K562 (cell line): ENCODE data around the gene EMX2. TPM values are rescaled to one million over a fixed set of nuclear protein-coding genes. Genes with fewer than 3 reads are reported as not detected.

ENCODE experiments used
- ATAC-seq: fragments of 200-7000 bp; cut with Tn5 transposase; 3 replicates; pipeline ENCODE4 v1.9.1; 2020; ENCODE audit warnings: moderate library complexity
- BruUV-seq: library from RNA; stranded (reverse); fragments of 400-500 nt; replicated peaks from 2 replicates; lab custom pipeline; 2021; lab: Mats Ljungman, UMichigan
- CTCF ChIA-PET: fragments of 300-600 bp; formaldehyde crosslinking; extraction: SDS; loops from one replicate; lab custom pipeline; 2021; ENCODE audit warnings: low intra/inter-chr PET ratio; lab: Yijun Ruan, JAX
- POLR2A ChIA-PET: fragments of 300-600, 350-650 bp; sonication (Branson Sonifier 250); formaldehyde crosslinking; extraction: SDS; loops from one replicate; lab custom pipeline; 2021; ENCODE audit warnings: antibody characterized with exemption, inconsistent platforms; lab: Yijun Ruan, JAX
- DNase-seq, 4 experiments: peaks; one replicate each; pipeline versions ENCODE4 v3.0.0 to v3.0.0-alpha.2; 2011 to 2018; ENCODE audit warnings: low spot score in 3 of 4, mixed read lengths in 3 of 4; ENCODE audit errors: extremely low read depth in 1 of 4
- FAIRE-seq: peaks from 2 replicates; lab custom pipeline; 2011; peaks lifted over from hg19 to GRCh38; lab: Jason Lieb, UNC
- H2AFZ ChIP-seq: 2 replicates; pipeline ENCODE4 v1.6.0; 2011; ENCODE audit warnings: low read depth, low read length, control low read depth, inconsistent platforms
- H3K27ac ChIP-seq: fragments of 200-600 bp; 3 replicates; pipeline ENCODE4 v1.8.0; 2011; ENCODE audit warnings: low read depth, mild to moderate bottlenecking, control low read depth, inconsistent platforms, low read length, moderate library complexity, mixed read lengths; ENCODE audit errors: extremely low read depth
- H3K27me3 ChIP-seq, 2 experiments: fragments of 300-600 bp in 1 of 2; 2 replicates in 1 of 2; 3 replicates in 1 of 2; pipeline versions ENCODE4 v1.6.0 to v1.8.0; 2011; ENCODE audit warnings: inconsistent platforms in 2 of 2, low read length in 2 of 2, mild to moderate bottlenecking in 1 of 2, mixed read lengths in 1 of 2, moderate library complexity in 1 of 2; ENCODE audit not compliant: control insufficient read depth in 2 of 2, insufficient read depth in 2 of 2
- H3K36me3 ChIP-seq: fragments of 300-600 bp; 3 replicates; pipeline ENCODE4 v1.8.0; 2011; ENCODE audit warnings: mild to moderate bottlenecking, low read length, inconsistent platforms; ENCODE audit not compliant: control insufficient read depth, insufficient read depth
- H3K4me1 ChIP-seq, 2 experiments: fragments of 200-600 bp in 1 of 2; replicated peaks in 1 of 2; 2 replicates in 1 of 2; 3 replicates in 1 of 2; pipeline versions ENCODE4 v1.5.1 to v1.8.0; 2011; ENCODE audit warnings: inconsistent platforms in 2 of 2, low read length in 2 of 2, mild to moderate bottlenecking in 1 of 2, mixed read lengths in 1 of 2, moderate library complexity in 1 of 2; ENCODE audit not compliant: control insufficient read depth in 2 of 2, insufficient read depth in 2 of 2
- H3K4me2 ChIP-seq: 2 replicates; pipeline ENCODE4 v1.6.1; 2011; ENCODE audit warnings: low read length, control low read depth, inconsistent platforms, mixed read lengths; ENCODE audit not compliant: insufficient read depth
- H3K4me3 ChIP-seq: fragments of 200-600 bp; sonication (generic), shearing (Covaris generic); 2 replicates; pipeline ENCODE4 v1.5.1; 2016; ENCODE audit warnings: control low read depth, inconsistent platforms
- H3K79me2 ChIP-seq: fragments of 200-600 bp; 3 replicates; pipeline ENCODE4 v1.8.0; 2011; ENCODE audit warnings: low read length, inconsistent platforms; ENCODE audit not compliant: control insufficient read depth, insufficient read depth
- H3K9ac ChIP-seq, 2 experiments: 2 replicates each; pipeline versions ENCODE4 v1.6.0 to v1.6.1; 2011; ENCODE audit warnings: low read depth in 2 of 2, low read length in 2 of 2, control low read depth in 1 of 2, inconsistent platforms in 1 of 2, mild to moderate bottlenecking in 1 of 2, mixed read lengths in 1 of 2; ENCODE audit not compliant: insufficient read depth in 1 of 2
- H3K9me1 ChIP-seq: one replicate; pipeline ENCODE4 v1.6.0; 2011; ENCODE audit warnings: inconsistent platforms, mild to moderate bottlenecking, low read length, moderate library complexity; ENCODE audit not compliant: control insufficient read depth, insufficient read depth
- H3K9me3 ChIP-seq: replicated peaks from 2 replicates; pipeline ENCODE4 v1.5.1; 2011; ENCODE audit warnings: low read depth, low read length, inconsistent platforms; ENCODE audit not compliant: control insufficient read depth, insufficient read depth
- H4K20me1 ChIP-seq: replicated peaks from 2 replicates; pipeline ENCODE4 v1.6.1; 2011; ENCODE audit warnings: low read length, inconsistent platforms, mixed read lengths; ENCODE audit not compliant: control insufficient read depth, insufficient read depth
- CHD4 ChIP-seq: fragments of 200-600 bp; sonication (generic); IDR thresholded peaks from 3 replicates; pipeline ENCODE4 v1.6.1; 2012; ENCODE audit warnings: low read depth, mild to moderate bottlenecking, mixed read lengths, low read length, inconsistent platforms; ENCODE audit not compliant: insufficient read depth, insufficient replicate concordance, poor library complexity, severe bottlenecking
- ETV1 ChIP-seq: fragments of 450-650 bp; conservative IDR thresholded peaks from 2 replicates; pipeline ENCODE4 v1.6.1; 2016; ENCODE audit warnings: missing genetic modification characterization, control low read depth, low read depth, missing compliant biosample characterization
- PCBP1 ChIP-seq: fragments of 200-400 bp; formaldehyde crosslinking; IDR thresholded peaks from 2 replicates; pipeline ENCODE4 v1.6.1; 2018; ENCODE audit warnings: mild to moderate bottlenecking, low read depth, low read length; ENCODE audit not compliant: poor library complexity, severe bottlenecking
- PCBP2 ChIP-seq: fragments of 200-400 bp; formaldehyde crosslinking; IDR thresholded peaks from 2 replicates; pipeline ENCODE4 v1.6.1; 2018; ENCODE audit warnings: low read length, low read depth, mild to moderate bottlenecking, moderate library complexity; ENCODE audit not compliant: poor library complexity, severe bottlenecking
- RBM15 ChIP-seq: fragments of 200-400 bp; formaldehyde crosslinking; IDR thresholded peaks from 2 replicates; pipeline ENCODE4 v1.6.1; 2018; ENCODE audit warnings: mild to moderate bottlenecking, low read length, moderate library complexity; ENCODE audit not compliant: insufficient read depth
- ZFP36 ChIP-seq: fragments of 150-350 bp; IDR thresholded peaks from 2 replicates; pipeline ENCODE4 v1.6.1; 2018; ENCODE audit warnings: low read length, low read depth; ENCODE audit not compliant: partially characterized antibody
- ZFPM2 ChIP-seq: fragments of 250-450 bp; sonication (Bioruptor Pico); IDR thresholded peaks from 2 replicates; pipeline ENCODE4 v1.5.1; 2022; ENCODE audit warnings: mild to moderate bottlenecking
- ZNF12 ChIP-seq: sonication (generic); formaldehyde crosslinking; IDR thresholded peaks from 2 replicates; pipeline ENCODE4 v1.4.0; 2020; ENCODE audit warnings: mild to moderate bottlenecking, missing genetic modification reagents
- ZSCAN29 ChIP-seq: fragments of 450-650 bp; IDR thresholded peaks from 2 replicates; pipeline ENCODE4 v1.6.1; 2017
- whole genome bisulfite sequencing: fragments of 100-300 bp; shearing (Covaris generic); methylation state at CpG from one replicate; pipeline ENCODE4 v1.1.6; 2016; ENCODE audit warnings: low coverage, mixed read lengths; ENCODE audit not compliant: insufficient coverage; ENCODE audit errors: missing lambda C conversion rate; 5-methylcytosine and 5-hydroxymethylcytosine counted together
- in situ Hi-C: fragments of 300-500 bp; cut with MboI; formaldehyde crosslinking; loops from 4 replicates; pipeline ENCODE4 v1.15.0; 2018; ENCODE audit warnings: inconsistent platforms, mixed read lengths
- intact Hi-C: fragments of 100-400 bp; cut with micrococcal nuclease; formaldehyde crosslinking; loops from 2 replicates; pipeline ENCODE4 v1.14.2; 2022
- polyA plus RNA-seq, 8 experiments: library from polyadenylated mRNA; depleted of rRNA in 4 of 8; stranded (reverse) in 5 of 8; unstranded in 3 of 8; fragments of >200 nt; fragmentation: Nextera tagmentation in 2 of 8; fragmentation: Illumina TruSeq in 1 of 8; extraction: Ambion mirVana in 2 of 8; extraction: Trizol in 1 of 8; gene quantifications; 2 replicates each; pipeline versions ENCODE4 v1.2.1 to v1.2.3, GENCODE V29; 2011 to 2014; ENCODE audit warnings: inconsistent platforms in 1 of 8, missing spikeins in 1 of 8
- total RNA-seq, 7 experiments: library from RNA; depleted of rRNA in 6 of 7; stranded (reverse); fragments of >200 nt in 6 of 7; fragmentation: Illumina TruSeq in 2 of 7; extraction: Trizol in 2 of 7; gene quantifications; 2 replicates each; pipeline versions ENCODE4 v1.2.1 to v1.2.3, GENCODE V29; 2011 to 2021; ENCODE audit warnings: low replicate concordance in 1 of 7
- TF ChIP-seq, protein P1 (sequence below): fragments of 450-650 bp; IDR thresholded peaks from one replicate; pipeline ENCODE4 v1.6.1; 2018; ENCODE audit warnings: mild to moderate bottlenecking, moderate library complexity; ENCODE audit not compliant: partially characterized antibody
- TF ChIP-seq, protein P2 (sequence below): sonication (generic); formaldehyde crosslinking; IDR thresholded peaks from 2 replicates; pipeline ENCODE4 v1.8.1; 2023; ENCODE audit warnings: mild to moderate bottlenecking, missing genetic modification reagents
- TF ChIP-seq, protein P3 (sequence below): IDR thresholded peaks from 3 replicates; pipeline ENCODE4 v1.6.1; 2011; ENCODE audit warnings: borderline replicate concordance, mild to moderate bottlenecking; ENCODE audit not compliant: insufficient read length, insufficient read depth
- TF ChIP-seq, protein P4 (sequence below): sonication (generic); formaldehyde crosslinking; IDR thresholded peaks from 2 replicates; pipeline ENCODE4 v1.4.0; 2020; ENCODE audit warnings: mild to moderate bottlenecking, missing genetic modification reagents
- TF ChIP-seq, protein P5 (sequence below): fragments of 450-650 bp; IDR thresholded peaks from 2 replicates; pipeline ENCODE4 v1.6.1; 2016; ENCODE audit warnings: low read depth, mild to moderate bottlenecking, moderate library complexity

EMX2 gene
- total and polyA plus RNA-seq, 9 of the 15 experiments (the other 6 are each of a cell fraction or from before 2014, with no cell fraction given) = not detected

DNA sequence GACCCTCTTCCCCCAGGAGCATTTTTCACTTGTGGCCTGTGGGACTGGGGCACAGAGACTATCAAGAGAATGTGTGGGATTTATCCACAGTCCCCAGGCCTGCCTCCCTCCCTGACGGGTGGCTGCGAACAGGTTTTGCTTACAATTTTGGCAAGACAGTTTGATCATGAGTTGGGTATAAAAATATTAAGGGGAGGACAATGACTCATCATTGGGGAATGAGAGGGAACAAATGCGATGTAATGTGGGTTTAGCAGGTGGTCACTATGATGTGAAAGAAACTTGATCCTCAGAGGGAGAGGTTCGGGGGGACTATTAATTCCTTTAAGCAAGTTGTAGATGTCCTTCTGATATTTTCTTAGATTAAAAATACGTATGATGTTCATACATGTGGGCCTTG, 52.2 kb downstream of the EMX2 start:
- Histone ChIP-seq H3K79me2 (no peaks in the 10 kb centered on the region), H3K27me3 (peaks cover 0 to 6% of the 10 kb centered on the region in 2 experiments; a peak in 1 of 5 replicates), H3K4me3 (no peak overlapping the region), H3K9ac (no peak overlapping the region), H3K36me3 (no peaks in the 10 kb centered on the region), H3K9me1 (no peaks in the 10 kb centered on the region), H3K4me1 (no peaks in the 10 kb centered on the region), H3K9me3 (no peaks in the 10 kb centered on the region), H2AFZ (no peak overlapping the region), H4K20me1 (no peaks in the 10 kb centered on the region), H3K27ac (no peak overlapping the region), H3K4me2 (no peak overlapping the region)
- TF ChIP-seq ZSCAN29 (no peak), ZFPM2 (no peak), ETV1 (tag) (no peak), RBM15 (no peak), PCBP1 (no peak), CHD4 (no peak), ZFP36 (no peak), ZNF12 (no peak), PCBP2 (no peak)
- TF ChIP-seq, protein P1, sequence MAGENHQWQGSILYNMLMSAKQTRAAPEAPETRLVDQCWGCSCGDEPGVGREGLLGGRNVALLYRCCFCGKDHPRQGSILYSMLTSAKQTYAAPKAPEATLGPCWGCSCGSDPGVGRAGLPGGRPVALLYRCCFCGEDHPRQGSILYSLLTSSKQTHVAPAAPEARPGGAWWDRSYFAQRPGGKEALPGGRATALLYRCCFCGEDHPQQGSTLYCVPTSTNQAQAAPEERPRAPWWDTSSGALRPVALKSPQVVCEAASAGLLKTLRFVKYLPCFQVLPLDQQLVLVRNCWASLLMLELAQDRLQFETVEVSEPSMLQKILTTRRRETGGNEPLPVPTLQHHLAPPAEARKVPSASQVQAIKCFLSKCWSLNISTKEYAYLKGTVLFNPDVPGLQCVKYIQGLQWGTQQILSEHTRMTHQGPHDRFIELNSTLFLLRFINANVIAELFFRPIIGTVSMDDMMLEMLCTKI = no peak
- TF ChIP-seq, protein P2, sequence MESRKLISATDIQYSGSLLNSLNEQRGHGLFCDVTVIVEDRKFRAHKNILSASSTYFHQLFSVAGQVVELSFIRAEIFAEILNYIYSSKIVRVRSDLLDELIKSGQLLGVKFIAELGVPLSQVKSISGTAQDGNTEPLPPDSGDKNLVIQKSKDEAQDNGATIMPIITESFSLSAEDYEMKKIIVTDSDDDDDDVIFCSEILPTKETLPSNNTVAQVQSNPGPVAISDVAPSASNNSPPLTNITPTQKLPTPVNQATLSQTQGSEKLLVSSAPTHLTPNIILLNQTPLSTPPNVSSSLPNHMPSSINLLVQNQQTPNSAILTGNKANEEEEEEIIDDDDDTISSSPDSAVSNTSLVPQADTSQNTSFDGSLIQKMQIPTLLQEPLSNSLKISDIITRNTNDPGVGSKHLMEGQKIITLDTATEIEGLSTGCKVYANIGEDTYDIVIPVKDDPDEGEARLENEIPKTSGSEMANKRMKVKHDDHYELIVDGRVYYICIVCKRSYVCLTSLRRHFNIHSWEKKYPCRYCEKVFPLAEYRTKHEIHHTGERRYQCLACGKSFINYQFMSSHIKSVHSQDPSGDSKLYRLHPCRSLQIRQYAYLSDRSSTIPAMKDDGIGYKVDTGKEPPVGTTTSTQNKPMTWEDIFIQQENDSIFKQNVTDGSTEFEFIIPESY (CRISPR knock-in tag) = no peak
- TF ChIP-seq, protein P3, sequence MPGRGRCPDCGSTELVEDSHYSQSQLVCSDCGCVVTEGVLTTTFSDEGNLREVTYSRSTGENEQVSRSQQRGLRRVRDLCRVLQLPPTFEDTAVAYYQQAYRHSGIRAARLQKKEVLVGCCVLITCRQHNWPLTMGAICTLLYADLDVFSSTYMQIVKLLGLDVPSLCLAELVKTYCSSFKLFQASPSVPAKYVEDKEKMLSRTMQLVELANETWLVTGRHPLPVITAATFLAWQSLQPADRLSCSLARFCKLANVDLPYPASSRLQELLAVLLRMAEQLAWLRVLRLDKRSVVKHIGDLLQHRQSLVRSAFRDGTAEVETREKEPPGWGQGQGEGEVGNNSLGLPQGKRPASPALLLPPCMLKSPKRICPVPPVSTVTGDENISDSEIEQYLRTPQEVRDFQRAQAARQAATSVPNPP = no peak
- TF ChIP-seq, protein P4, sequence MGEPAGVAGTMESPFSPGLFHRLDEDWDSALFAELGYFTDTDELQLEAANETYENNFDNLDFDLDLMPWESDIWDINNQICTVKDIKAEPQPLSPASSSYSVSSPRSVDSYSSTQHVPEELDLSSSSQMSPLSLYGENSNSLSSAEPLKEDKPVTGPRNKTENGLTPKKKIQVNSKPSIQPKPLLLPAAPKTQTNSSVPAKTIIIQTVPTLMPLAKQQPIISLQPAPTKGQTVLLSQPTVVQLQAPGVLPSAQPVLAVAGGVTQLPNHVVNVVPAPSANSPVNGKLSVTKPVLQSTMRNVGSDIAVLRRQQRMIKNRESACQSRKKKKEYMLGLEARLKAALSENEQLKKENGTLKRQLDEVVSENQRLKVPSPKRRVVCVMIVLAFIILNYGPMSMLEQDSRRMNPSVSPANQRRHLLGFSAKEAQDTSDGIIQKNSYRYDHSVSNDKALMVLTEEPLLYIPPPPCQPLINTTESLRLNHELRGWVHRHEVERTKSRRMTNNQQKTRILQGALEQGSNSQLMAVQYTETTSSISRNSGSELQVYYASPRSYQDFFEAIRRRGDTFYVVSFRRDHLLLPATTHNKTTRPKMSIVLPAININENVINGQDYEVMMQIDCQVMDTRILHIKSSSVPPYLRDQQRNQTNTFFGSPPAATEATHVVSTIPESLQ (CRISPR knock-in tag) = no peak
- TF ChIP-seq, protein P5, sequence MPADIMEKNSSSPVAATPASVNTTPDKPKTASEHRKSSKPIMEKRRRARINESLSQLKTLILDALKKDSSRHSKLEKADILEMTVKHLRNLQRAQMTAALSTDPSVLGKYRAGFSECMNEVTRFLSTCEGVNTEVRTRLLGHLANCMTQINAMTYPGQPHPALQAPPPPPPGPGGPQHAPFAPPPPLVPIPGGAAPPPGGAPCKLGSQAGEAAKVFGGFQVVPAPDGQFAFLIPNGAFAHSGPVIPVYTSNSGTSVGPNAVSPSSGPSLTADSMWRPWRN = no peak
- intact Hi-C loops (no loop called here), in situ Hi-C loops (no loop called here)
- CTCF ChIA-PET = no interaction called here
- no peak for ATAC-seq
- no peak for DNase-seq
- POLR2A ChIA-PET = no interaction called here
- no TSS peak for BruUV-seq
- 0% methylated on average over 5 of the region's 5 CpGs for WGBS
- no peak for FAIRE-seq
